ENCODE data around the gene ZBTB40. TPM values are rescaled to one million over a fixed set of nuclear protein-coding genes. Genes with fewer than 3 reads are reported as not detected.
A peak's percentile ranks its signal among the peaks of the same experiment; 100 is the strongest.

Gene ZBTB40
- total and polyA plus RNA-seq, 2 of the 13 experiments (the other 11 are each of a cell fraction or from before 2014, with no cell fraction given): 8.8 to 16.5 TPM

DNA sequence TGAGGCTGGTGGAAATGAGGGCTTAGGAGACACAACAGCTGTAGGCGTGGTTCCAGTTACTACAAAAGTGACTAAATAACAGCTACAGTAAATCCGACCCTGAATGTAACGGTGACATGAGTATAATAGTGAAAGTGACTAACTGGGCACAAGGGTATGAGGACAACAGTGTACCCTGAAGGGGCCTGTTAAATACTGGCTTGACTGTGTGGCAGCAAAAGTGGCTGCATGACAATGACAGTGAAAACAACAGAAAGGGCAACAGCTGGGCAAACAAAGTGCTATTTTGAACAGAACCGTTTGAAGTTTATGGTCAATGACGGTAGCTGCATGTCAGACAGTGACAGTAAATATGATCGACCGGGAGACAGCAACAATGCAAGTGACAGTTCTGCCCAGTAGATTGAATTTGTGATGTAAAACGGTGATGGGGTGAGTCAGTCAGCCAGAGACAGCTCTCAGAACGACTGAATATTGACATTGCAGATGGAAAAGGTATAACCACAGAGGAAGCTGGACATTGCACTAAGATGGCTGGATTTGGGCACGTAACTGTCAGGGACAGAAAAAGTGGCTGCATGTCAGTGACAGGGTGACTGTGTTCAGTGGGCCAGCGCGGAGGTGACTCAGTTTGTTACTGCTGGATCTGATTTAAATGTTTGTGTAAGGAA, 1.2 kb upstream of the ZBTB40 start (continued):
- TF ChIP-seq, protein P1, sequence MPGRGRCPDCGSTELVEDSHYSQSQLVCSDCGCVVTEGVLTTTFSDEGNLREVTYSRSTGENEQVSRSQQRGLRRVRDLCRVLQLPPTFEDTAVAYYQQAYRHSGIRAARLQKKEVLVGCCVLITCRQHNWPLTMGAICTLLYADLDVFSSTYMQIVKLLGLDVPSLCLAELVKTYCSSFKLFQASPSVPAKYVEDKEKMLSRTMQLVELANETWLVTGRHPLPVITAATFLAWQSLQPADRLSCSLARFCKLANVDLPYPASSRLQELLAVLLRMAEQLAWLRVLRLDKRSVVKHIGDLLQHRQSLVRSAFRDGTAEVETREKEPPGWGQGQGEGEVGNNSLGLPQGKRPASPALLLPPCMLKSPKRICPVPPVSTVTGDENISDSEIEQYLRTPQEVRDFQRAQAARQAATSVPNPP (CRISPR knock-in tag; IDR thresholded peaks at IDR 0.05): no peak
- peak; percentile 88 for TF ChIP-seq MEF2D (CRISPR knock-in tag; IDR thresholded peaks at IDR 0.05)
- TF ChIP-seq NR2F2 (IDR thresholded peaks at IDR 0.05; ENCODE audit: borderline replicate concordance, low read depth): 0 out of 2 replicates have a peak, but pooled peaks have one; percentile 33
- TF ChIP-seq ZNF83 (CRISPR knock-in tag; IDR thresholded peaks at IDR 0.05; ENCODE audit: borderline replicate concordance): no peak
- no peak for TF ChIP-seq ETV6 (CRISPR knock-in tag; conservative IDR thresholded peaks at IDR 0.05)
- TF ChIP-seq ZNF549 (CRISPR knock-in tag; IDR thresholded peaks at IDR 0.05): no peak
- TF ChIP-seq IKZF1 (IDR thresholded peaks at IDR 0.05): no peak
- peak; percentile 50 for TF ChIP-seq CEBPG (CRISPR knock-in tag; IDR thresholded peaks at IDR 0.05)
- no peak; the same call in 1 of the 2 replicates for TF ChIP-seq ZNF563 (CRISPR knock-in tag; IDR thresholded peaks at IDR 0.05)
- TF ChIP-seq ZIK1 (CRISPR knock-in tag; IDR thresholded peaks at IDR 0.05; ENCODE audit: borderline replicate concordance, low read depth): no peak
- no peak for TF ChIP-seq ZNF276 (CRISPR knock-in tag; IDR thresholded peaks at IDR 0.05; ENCODE audit: low read depth)
- TF ChIP-seq HDAC2 (CRISPR knock-in tag; IDR thresholded peaks at IDR 0.05): peak; percentile 51; the same call in 1 of the 2 replicates
- no peak for TF ChIP-seq PCBP2 (optimal IDR thresholded peaks at IDR 0.05; ENCODE audit: low read depth, low read length, poor library complexity, severe bottlenecking)
- TF ChIP-seq TBX3 (IDR thresholded peaks at IDR 0.05; ENCODE audit: borderline replicate concordance): no peak
- no peak for TF ChIP-seq HNRNPH1 (optimal IDR thresholded peaks at IDR 0.05; ENCODE audit: low read depth, low read length)
- TF ChIP-seq ATF4 (CRISPR knock-in tag; IDR thresholded peaks at IDR 0.05): 0 out of 4 replicates have a peak, but pooled peaks of 1 of the 2 experiments have one; percentile 33
- no peak; the same call in 1 of the 2 replicates for TF ChIP-seq KDM4B (CRISPR knock-in tag; IDR thresholded peaks at IDR 0.05)
- TF ChIP-seq WIZ (CRISPR knock-in tag; IDR thresholded peaks at IDR 0.05): no peak
- TF ChIP-seq ZNF143 (CRISPR knock-in tag; IDR thresholded peaks at IDR 0.05): no peak

Measured in HepG2 (cell line).